ENCODE results near the gene TLK2.
"Not testable (repeated sequence)": the region's sequence is repeated elsewhere in the genome, so short reads cannot be mapped to it uniquely, and the experiment has no call there.

TLK2 gene

DNA sequence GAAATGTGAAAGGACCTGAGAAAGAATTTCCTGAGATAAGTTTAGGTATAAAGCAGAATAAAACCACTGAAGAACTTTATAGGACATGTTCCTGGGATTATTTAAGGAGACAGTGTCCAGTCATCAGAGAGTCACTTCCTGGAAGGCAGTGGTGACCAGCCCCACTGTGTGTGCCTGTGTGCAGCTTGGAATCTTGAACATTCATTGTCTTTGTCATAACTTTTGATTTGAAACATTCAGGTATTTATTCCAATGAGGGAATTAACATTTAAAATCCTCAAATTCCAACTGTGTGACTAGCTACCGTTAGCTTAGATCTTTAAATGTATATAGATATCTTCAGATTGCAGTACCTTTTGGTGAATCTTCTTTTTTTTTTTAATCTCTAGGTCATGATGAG lies 87.2 kb downstream of the TLK2 start:
- DNase-seq: peak; percentile 85

DNA sequence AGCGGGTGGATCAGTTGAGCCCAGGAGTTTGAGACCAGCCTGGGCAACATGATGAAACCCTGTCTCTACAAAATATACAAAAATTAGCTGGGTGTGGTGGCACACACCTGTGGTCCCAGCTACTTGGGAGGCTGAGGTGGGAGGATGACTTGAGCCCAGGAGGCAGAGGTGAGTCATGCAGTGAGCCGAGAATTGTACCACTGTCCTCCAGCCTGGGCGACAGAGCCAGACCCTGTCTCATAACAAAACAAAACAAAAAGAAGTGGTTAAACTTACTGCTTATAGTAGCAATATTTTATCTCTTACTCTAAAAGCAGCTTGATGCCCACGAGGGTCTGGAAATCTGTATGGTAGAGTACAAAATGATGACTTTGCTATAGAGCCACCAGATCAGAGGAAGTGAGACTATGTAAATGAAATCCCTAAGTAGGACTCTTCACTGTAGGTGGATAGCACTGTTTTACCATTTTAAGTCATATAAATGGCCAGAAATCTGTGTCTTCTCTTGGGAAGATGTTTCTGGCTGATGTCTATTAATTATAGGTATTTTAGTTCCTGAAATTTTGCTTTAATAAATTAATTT lies 88.5 kb downstream of the TLK2 start:
- DNase-seq: no peak

GRCh38 chr17:62572488-62572887 lies 93.9 kb downstream of the TLK2 start:
- no peak for DNase-seq

DNA sequence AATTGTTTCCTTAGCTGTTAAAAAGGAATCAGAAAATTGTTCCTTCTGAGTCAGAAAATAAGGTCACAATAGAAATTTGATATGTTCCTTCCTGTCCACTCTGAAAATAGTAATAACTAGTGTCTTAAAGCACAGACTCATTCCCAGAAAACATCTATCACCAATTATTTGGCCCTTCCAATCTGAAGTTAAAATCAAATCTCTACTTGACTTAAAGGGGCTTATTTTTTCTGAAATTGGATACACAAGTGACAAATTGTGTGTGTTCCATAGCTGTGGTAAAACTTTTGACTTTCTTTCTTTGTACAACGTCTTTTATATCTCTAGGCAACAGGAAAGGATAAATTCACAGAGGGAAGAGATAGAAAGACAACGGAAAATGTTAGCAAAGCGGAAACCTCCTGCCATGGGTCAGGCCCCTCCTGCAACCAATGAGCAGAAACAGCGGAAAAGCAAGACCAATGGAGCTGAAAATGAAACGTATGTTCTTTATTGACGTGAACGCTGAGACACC lies 94.3 kb downstream of the TLK2 start:
- no peak for DNase-seq

GRCh38 chr17:62573480-62574117 lies 95.0 kb downstream of the TLK2 start:
- no peak for DNase-seq

GRCh38 chr17:62576382-62576781 lies 97.8 kb downstream of the TLK2 start:
- DNase-seq: no peak

DNA sequence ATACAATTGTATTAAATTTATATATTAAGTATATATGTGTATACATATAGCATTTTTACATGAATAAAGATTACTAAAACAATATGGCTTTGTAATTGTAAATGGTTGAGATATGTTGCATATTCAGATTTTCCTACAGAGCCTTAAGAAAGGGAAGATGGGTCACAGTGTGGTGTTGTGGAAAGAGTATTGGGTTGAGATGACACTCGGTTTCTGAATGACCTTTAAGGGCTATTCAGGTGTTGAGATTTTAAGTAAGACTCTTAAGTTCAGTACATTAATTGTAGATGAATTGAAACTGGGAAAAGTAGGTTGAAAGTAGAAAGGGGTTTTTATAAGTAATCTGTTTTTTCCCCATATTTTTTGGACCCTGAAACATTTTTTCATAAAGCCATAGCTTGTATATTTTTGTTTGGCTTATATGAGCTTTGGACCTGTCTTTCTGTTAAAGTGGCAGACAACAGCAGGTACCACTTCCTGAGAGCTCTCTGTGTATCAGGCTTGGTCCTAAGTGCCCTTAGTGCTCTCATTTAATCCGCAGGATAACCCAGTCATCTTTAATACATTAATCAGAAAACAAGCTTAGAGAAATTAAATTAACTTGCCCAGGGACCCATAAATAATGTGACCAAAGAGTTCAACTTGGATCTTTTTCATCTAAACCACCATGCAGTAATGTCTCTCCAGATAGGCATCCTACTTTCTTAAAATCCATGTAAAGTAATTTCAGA lies 100.3 kb downstream of the TLK2 start:
- no peak for DNase-seq

- no peak for DNase-seq
Observed at GRCh38 chr17:62580947-62581346, 102.3 kb downstream of the TLK2 start.

- peak; percentile 45 for DNase-seq
Observed at GRCh38 chr17:62581764-62582163, 103.1 kb downstream of the TLK2 start.

DNA sequence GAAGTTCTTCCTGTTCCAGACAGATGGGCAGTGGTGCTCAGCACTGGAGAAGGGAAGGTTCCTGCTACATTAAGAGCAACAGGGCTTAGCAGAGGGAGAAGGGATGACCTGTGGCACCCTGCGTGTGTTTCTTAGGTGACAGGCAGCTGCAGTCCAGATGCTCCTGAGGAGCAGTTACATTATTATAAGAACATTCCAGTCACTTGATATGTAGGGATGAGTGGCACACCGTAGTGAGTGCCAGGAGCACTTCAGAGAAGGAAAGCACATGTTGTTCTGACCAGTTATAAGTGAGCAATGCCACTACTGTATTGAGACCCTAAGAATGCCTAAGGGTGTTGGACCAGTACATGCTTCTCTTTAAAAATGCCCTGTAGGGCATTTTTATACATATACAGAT lies 108.9 kb downstream of the TLK2 start:
- DNase-seq: no peak

GRCh38 chr17:62588109-62588508 lies 109.5 kb downstream of the TLK2 start:
- no peak for DNase-seq

GRCh38 chr17:62591333-62591732 lies 112.7 kb downstream of the TLK2 start:
- no peak for DNase-seq

GRCh38 chr17:62591822-62592221 lies 113.2 kb downstream of the TLK2 start:
- DNase-seq: not testable (repeated sequence)

- DNase-seq: peak; percentile 19
Observed at GRCh38 chr17:62592341-62593099, 113.9 kb downstream of the TLK2 start.

DNA sequence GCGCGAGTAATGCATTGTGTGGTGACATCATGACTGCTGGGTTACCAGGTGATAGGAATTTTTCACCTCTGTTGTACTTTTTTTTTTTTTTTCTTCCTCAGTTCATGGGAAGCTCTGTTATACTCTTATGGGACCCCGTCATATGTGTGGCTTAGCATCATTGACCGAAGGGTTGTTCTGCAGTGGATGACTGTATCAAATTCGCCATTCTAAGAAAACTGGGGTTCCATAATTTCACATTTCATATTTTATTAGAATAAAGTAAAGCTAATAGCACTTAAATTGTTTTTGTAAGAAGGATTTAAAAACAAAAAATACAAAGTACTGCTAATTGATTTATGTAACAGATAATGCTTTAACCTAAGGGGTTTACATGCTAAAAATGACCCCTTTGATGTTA lies 116.9 kb downstream of the TLK2 start:
- no peak for DNase-seq

DNA sequence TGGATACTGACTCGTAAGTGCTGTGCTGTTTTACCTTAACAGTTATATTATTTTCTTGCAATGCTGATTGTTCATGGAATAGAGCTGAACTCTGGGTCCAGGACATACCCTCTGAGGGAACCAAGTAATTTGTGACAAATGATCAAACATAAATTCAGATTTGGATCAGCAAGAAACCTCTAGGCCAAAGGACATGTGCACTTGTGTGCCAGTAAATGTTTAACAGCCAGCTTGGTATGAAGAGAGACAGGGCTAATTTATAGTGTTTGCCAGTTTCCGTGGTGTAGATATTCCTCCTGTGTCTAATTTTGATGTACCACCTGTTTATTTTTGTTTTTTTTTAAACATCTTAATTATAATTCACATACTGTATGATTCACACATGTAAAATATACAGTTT lies 118.0 kb downstream of the TLK2 start:
- no peak for DNase-seq

DNA sequence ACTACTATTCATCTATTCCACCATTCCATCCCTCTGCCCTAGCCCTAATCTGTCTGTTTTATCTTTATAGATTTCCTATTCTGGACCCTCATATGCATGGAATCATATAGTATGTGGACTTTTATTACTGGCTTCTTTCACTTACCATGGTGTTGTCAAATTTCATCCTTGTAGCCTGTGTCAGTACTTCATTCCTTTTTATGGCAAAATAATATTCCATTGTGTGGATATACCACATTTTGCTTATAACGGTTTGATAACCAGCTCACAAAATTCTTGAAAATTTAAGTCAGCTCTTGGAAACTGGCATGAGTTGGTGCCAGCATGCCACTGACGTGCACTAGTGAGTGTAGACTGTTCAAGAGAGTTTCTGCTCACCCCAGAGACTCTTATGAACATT lies 118.5 kb downstream of the TLK2 start:
- no peak for DNase-seq

DNA sequence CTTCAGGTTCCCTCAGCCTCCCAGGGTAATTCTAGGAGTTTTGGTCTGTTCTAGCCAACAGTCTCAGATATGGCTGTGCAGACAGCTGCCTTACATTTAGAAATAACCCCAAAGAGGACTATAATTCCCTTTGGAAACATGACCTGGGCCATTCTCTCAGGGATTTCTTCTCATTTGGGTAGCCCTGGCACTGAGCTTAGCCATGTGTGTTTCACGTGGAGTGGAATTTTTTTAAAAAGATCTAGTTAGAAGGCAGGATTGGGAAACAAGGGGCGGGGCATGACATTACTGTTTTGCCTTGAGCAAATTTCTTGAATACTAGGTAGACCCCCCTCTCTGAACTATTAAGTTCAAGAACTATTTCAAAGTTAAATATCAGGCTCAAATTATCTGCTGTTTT lies 119.3 kb downstream of the TLK2 start:
- no peak for DNase-seq

- no peak for DNase-seq
Observed at GRCh38 chr17:62599964-62600657, 121.5 kb downstream of the TLK2 start.

DNA sequence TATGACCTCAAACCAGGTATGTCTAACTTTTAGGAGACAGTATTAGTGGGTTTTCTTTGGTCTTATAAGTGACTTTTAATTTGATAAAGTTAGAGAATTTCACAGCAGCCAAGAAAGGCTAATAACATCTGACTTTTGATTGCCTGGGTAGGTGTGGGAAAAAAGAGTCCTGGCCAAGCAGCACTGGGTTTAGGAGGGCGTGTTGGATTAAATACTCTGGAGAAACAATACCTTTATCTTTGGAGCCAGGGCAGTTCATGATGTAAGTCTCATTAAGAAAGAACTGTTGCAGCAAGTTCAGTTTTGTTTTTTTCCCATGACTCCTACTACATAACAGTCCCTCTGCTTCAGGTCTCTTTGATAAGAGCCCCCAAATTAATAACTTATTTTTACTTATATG lies 122.2 kb downstream of the TLK2 start:
- DNase-seq: no peak

DNA sequence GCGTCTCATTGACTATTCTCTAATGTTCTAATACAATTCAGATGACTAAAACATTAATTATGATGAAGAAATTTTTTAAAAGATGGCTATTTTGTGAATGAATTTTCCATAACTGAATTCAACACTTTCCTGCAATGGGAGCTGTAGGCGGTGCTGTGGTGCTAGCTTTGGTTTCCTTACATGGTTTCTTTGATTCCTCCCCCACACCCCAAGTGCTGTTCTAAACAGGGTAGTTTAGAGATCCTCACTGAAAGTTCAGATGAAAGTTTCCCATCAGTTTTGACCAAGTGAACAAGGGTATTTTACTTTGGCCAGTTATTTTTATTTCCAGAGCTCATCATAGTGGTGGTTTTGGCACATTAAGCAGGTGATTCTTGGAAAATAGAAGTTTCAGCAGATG lies 122.8 kb downstream of the TLK2 start:
- DNase-seq: no peak

DNA sequence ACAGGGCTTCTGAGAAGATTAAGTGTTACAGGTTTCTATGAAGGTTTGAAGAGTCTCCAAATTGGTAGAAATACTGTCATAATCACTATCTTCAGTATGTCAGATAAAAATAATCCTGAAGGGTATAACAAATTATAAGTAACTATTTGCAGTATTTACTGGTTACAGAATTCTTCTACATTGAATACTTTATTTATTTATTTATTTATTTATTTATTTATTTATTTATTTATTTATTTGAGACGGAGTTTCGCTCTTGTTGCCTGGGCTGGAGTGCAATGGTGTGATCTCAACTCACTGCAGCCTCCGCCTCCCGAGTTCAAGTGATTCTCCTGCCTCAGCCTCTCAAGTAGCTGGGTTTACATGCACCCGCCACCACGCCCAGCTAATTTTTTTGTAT lies 125.2 kb downstream of the TLK2 start:
- not testable (repeated sequence) for DNase-seq

DNA sequence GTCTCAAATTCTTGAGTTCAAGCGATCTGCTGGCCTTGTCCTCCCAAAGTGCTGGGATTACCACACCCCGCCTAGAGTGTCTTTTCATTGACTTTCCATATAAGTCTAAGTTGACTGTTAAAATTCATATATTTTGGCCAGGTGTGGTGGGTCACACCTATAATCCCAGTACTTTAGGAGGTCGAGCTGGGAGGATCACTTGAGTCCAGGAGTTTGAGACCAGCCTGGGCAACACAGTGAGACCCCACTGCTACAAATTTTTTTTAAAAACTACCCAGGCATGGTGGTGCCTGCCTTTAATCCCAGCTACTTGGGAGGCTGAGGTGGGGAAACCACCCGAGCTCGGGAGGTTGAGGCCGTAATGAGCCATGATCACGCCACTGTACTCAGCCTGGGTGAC lies 127.0 kb downstream of the TLK2 start:
- no peak for DNase-seq

Measured in fibroblast of upper back skin (primary cell).